GM18511 (cell line): ENCODE data around the gene ST6GALNAC5.
"Not testable (repeated sequence)": the region's sequence is repeated elsewhere in the genome, so short reads cannot be mapped to it uniquely, and the experiment has no call there.

Source experiments
- ATAC-seq: cut with Tn5 transposase; IDR thresholded peaks from one replicate; pipeline ENCODE4 v1.9.1; 2021; ENCODE audit warnings: mild to moderate bottlenecking, moderate library complexity; ENCODE audit not compliant: unreplicated experiment

Gene ST6GALNAC5

DNA sequence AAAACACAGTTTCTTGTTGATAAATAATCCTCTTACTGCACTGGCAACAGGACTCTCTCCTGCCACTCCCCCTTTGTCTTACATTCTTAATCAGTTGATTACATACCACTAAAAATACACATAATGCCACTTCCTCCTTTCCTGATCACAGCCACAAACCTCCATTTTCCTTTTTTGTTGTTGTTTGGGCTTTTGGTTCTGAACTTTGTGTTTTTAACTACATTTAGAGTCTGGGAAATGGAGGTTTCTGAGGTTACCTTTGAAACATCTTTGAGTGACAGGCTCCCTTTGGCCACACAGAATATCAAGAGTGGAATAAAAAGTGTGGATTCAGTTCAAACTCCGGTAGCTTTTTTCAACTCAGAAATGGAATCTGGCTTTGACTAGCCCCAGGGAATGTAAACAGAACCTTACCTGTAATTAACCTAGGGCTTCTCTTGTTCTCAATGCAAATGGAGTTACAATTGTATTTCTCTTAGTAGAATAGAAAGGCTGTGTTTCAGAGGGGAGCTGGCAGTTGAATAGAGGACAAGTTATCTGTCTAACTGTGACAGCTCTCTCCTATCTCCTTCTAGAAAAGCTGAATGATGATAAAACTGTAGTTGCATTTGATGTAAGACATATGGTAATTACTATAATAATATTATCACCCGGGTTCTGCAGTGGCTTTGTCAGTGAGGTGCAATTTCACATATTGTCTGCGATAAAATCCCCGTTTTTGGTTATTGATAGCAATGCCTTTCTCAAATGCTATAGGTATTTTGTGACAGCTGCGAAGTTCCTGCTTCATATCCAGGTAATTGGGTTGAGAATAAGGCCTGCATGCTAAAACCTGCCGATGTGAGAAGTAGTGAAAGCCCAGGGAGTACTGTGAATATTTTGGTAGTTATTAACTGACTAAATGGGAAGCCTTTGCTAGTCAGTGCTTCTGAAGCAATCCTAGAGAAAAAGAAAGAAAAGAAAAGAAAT lies 66.9 kb downstream of the ST6GALNAC5 start:
- peak; percentile 39 for ATAC-seq

- no peak for ATAC-seq
Measured at GRCh38 chr1:76938304-76938703, 71.0 kb downstream of the ST6GALNAC5 start.

- peak; percentile 79 for ATAC-seq
Measured at GRCh38 chr1:76939050-76939816, 72.0 kb downstream of the ST6GALNAC5 start.

- no peak for ATAC-seq
Measured at GRCh38 chr1:76939817-76940216, 72.5 kb downstream of the ST6GALNAC5 start.

GRCh38 chr1:76940571-76941335 lies 73.5 kb downstream of the ST6GALNAC5 start:
- no peak for ATAC-seq

DNA sequence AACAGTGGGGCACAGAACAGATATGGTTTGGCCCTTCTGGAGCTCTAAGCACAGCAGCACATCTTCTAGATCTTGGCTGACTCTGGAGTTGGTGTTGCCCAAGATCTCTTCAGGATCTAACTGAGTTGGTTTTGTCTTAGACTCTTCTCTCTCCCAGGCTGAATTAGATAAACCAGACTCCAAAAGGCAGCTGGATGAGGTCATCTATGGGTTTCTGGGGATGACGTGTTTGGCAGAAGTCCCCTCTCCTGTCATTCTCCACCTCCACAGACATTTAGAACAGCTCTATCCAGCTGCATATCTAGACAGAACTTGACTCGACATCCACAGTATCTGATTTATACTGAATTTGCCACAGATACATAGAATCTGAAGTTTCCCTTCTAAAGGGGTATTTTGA lies 75.3 kb downstream of the ST6GALNAC5 start:
- no peak for ATAC-seq

GRCh38 chr1:76944942-76945341 lies 77.7 kb downstream of the ST6GALNAC5 start:
- ATAC-seq, result no peak

DNA sequence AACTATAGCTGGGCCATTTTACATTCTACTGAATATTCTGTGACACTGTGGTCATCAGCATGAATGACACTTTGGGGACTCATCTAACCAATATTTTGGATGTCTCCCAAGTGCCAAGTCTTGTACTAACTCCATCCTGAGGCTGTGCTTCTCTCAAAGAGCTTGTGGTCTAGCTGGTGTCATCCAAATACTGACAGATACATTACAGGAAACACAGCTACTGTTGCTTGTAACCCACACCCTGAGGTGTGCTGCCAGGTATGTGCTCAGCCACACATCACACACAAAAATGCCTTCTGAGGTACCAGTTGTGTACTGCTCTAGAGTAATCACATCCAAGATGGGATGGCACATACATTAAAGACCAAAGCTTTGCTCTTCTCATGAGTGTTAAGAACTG lies 81.6 kb downstream of the ST6GALNAC5 start:
- no peak for ATAC-seq

- no peak for ATAC-seq
Measured at GRCh38 chr1:76949503-76949902, 82.2 kb downstream of the ST6GALNAC5 start.

DNA sequence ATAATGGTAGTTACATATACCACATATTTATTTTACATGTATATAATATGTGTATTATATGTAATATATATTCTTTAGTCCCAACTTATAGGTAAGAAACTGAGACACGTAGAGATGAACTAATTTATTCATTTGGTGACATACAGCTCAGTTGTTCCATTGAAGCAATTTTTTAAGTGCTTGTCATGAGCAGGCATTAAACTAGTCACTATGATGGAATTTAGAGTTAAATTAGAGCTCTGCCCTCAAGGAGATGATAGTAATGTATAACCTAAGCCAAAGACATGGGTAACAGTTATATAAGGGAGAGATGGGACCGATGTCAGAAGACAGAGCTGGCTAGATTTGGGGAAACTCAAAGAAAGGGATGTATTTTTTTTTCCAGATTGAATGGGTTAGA lies 83.0 kb downstream of the ST6GALNAC5 start:
- ATAC-seq, result no peak

- ATAC-seq, result no peak
Measured at GRCh38 chr1:76951153-76951552, 83.9 kb downstream of the ST6GALNAC5 start.

DNA sequence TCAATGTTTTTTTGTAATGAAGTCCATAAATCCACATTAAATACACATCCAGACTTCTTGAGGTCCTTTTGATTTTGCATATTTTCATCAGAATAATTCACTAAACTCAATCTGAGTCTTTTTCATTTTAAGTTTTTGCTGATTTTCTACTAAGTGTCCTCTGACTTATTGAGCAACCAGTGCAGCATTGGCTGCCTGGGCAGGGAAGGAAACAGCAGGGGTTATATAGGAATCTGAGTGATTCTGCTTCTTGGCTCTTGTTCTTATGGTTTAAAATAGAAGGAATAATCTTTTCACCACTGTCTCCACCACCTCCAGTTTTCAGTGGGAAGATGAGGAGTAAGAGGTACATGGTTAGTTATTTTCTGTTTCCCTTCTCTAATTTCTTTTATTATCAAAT lies 88.4 kb downstream of the ST6GALNAC5 start:
- ATAC-seq, result no peak

- ATAC-seq, result no peak
Measured at GRCh38 chr1:76957961-76958360, 90.7 kb downstream of the ST6GALNAC5 start.

GRCh38 chr1:76958828-76959227 lies 91.5 kb downstream of the ST6GALNAC5 start:
- ATAC-seq, result no peak

DNA sequence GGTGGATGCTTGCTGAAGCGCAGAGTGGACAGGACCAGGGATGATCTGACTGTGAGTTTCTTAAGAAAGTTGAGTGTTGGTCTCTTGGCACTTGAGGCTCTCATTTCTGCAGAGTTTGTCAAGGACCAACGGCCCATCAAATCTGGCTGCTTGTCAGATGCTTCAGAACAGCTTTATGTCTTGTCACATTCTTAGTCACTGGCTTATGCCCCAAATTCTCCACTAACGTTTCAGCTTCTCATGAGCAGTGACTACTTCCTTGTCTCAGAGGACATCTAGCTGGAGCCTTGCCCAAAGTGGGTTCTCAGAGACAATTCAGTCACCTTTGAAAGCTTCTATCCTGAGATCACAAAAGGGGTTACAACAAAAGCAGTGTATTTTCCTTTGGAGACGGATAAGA lies 92.3 kb downstream of the ST6GALNAC5 start:
- ATAC-seq, result no peak

DNA sequence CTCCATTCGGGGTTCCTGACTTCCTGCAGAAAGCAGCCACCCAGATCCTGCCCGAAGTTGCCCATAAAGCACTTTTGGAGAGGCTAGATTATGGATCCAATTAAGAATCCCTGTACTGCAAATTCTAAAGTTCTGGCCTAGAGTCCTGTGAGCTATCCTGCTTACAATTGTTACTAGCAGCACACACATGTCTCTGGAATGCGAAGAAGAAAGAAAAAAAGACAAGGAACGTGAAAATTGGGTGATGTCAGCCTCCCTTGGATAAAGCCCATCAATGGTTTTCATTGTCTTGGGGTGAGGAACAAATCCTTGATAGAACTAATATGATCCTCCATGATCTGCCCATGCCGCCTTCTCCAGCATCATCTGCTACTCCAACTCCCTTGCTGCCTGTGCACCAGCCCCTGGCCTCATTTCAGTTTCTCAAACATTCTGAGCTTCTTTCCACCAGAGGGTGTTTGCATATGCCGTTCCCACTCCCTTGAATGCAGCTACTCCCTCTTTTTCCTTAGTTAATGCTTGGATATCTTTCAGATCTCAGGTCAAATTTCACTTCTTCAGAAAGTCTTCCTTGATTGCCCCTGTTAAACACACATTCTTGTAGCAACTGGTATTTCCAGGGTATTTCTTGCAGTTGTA lies 94.0 kb downstream of the ST6GALNAC5 start:
- ATAC-seq, result no peak

DNA sequence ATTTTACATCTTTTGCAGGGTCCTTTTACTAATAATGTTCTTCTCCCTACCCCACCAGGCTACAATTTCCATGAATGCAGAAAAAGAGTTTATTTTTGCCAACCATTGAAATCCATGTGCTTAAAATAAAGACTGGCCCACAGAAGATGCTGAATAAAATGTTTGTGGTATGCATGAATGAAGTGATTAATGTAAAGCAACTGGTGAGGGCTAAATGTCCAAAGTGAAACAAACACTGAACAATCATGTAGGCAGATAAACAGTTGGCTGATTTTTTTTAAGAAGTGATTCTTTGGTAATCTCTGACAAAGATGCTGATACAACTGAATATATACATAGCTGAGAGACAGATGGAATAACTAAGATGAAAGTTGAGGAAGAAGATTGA lies 94.5 kb downstream of the ST6GALNAC5 start:
- no peak for ATAC-seq

DNA sequence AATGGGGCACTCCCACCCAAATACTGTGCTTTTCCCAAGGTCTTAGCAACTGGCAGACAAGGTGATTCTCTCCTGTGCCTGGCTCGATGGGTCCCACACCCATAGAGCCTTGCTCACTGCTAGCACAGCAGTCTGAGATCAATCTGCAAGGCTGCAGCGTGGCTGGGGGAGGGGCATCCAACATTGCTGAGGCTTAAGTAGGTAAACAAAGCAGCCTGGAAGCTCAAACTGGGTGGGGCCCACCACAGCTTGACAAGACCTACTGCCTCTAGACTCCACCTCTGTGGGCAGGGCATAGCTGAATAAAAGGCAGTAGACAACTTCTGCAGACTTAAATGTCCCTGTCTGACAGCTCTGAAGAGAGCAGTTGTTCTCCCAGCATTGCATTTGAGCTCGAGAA lies 114.0 kb downstream of the ST6GALNAC5 start:
- not testable (repeated sequence) for ATAC-seq

DNA sequence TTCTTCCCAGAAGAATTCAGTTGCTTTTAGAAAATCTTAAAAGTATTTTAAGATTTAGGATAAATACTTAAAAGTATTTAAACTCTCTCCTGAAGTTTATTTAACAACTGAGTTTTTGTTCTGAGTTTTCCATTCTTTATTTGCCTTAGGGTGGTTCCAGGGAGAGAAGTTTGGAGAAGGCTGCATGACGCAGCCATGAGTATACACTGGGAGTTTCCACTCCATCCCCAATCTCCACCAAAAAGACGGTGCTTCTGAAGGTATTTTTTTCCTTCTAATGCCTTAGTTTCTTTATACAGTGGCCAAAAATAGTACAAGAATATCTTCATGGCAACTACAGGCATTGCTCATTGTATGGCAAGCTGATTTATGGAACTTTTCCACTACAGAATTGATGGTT lies 122.7 kb downstream of the ST6GALNAC5 start:
- no peak for ATAC-seq

DNA sequence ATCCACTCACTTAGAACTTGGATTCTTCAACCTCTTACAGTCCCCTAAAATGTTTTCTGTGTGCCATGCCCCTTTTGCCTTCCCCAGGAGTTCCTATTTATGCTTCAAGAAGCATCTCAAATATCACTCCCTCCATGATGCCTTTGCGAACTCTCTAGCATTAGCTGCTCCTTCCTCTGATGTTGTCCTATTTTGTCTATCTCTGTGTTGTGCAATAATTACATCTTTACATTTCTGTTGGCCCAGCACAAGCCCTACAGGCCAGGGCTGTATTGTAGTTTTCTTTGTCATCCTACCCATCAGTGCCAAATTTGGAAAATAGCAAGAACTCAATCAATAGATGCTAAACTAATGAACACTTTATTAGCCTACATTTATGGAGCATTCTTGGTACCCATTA lies 125.8 kb downstream of the ST6GALNAC5 start:
- no peak for ATAC-seq
